HG03571 (cell line): ENCODE measurements around the gene AFM.

ENCODE experiments used
- ATAC-seq: cut with Tn5 transposase; IDR thresholded peaks from one replicate; pipeline ENCODE4 v1.9.1; 2021; ENCODE audit not compliant: unreplicated experiment

Gene AFM

GRCh38 chr4:73481358-73481757 lies at the start of gene AFM:
Gene AFM (plus strand): TSS chr4:73481745. CDS start chr4:73481776, 31 bp downstream.
- ATAC-seq, result no peak

DNA sequence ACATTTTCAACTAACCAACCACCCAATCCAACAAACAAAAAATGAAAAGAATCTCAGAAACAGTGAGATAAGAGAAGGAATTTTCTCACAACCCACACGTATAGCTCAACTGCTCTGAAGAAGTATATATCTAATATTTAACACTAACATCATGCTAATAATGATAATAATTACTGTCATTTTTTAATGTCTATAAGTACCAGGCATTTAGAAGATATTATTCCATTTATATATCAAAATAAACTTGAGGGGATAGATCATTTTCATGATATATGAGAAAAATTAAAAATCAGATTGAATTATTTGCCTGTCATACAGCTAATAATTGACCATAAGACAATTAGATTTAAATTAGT lies 49.8 kb upstream of the AFM start:
- no peak for ATAC-seq

GRCh38 chr4:73432169-73433000 lies 49.2 kb upstream of the AFM start:
- ATAC-seq, result no peak

DNA sequence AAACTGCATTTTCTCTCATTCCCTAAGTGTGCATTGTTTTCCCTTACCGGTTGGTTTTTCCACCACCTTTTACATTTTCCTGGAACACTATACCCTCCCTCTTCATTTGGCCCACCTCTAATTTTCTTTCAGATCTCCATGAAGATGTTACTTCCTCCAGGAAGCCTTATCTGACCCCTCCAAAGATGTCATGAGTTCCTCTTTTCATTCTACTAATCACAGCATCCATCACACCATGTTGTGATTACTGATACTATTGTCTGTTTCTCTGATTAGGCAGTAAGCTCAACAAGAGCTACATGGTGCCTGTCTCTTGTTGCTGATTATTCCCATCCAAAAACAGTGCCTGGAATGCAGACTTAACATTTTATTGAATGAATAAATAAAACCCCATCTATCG lies 48.4 kb upstream of the AFM start:
- no peak for ATAC-seq

GRCh38 chr4:73434311-73434710 lies 47.2 kb upstream of the AFM start:
- no peak for ATAC-seq

GRCh38 chr4:73435984-73436383 lies 45.6 kb upstream of the AFM start, which contains the start of gene AFP:
Gene AFP (plus strand): TSS chr4:73436221. CDS start chr4:73436263, 42 bp downstream.
- ATAC-seq, result no peak

GRCh38 chr4:73436674-73437557 lies 44.6 kb upstream of the AFM start:
- ATAC-seq, result no peak

GRCh38 chr4:73437558-73437956 lies 44.0 kb upstream of the AFM start:
- ATAC-seq, result no peak

GRCh38 chr4:73438048-73438447 lies 43.5 kb upstream of the AFM start:
- ATAC-seq, result no peak

DNA sequence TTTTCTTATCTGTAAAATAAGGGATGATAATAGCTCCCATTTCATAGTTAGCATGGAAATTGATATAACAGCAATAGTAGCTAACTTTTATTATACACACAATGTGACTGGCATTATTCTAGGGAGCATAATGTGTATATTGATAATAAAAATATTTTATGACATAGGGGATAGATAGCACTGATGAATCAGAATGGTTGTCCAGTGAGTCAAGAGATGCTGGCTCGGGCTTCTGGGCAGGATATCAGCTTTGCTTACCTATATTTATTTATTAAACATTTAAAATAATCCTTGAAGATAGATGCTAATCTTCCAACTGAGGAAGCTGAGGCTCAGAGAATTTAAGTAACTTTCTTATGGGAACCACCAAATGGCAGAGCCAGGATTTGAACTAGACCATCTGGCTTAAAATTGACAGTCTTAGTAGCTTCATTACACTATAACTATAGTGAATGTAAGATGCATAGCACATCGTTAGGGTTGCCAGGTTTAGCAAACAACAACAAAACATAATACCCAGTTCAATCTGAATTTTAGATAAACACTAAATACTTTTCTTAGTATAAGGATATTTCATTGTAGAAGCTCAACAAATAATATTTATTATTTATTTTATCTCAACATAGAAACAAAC lies 42.8 kb upstream of the AFM start:
- ATAC-seq, result no peak

- ATAC-seq, result no peak
Measured at GRCh38 chr4:73439445-73439844, 42.1 kb upstream of the AFM start.

DNA sequence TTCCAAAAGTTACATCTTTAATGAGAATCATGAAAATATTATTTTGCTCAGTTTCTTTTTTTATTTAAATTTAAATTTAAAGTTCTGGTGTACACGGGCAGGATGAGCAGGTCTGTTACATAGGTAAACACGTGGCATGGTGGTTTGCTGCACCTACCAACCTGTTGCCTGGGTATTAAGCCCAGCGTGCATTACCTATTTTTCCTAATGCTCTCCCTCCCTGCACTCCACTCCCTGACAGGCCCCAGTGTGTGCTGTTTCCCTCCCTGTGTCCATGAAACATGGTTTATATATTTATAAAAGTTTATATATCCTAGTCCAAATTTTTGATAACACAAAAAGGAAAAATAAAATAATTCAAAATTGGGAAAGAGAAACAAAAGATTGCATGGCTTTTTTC lies 41.6 kb upstream of the AFM start:
- no peak for ATAC-seq

DNA sequence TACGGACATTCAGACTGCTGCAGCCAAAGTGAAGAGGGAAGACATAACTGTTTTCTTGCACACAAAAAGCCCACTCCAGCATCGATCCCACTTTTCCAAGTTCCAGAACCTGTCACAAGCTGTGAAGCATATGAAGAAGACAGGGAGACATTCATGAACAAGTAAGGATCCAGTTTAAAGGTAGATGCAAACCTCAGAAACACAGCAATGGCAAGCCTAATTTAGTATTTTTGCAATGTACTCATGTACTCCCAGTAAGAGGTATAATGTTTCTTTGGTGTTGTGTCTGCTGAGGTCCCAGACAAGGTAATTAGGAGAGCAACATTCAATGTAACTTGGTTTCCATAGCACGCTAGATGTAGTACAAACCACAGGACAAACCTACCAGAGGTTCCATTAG lies 40.9 kb upstream of the AFM start:
- ATAC-seq, result no peak

- no peak for ATAC-seq
Measured at GRCh38 chr4:73442275-73442674, 39.3 kb upstream of the AFM start.

DNA sequence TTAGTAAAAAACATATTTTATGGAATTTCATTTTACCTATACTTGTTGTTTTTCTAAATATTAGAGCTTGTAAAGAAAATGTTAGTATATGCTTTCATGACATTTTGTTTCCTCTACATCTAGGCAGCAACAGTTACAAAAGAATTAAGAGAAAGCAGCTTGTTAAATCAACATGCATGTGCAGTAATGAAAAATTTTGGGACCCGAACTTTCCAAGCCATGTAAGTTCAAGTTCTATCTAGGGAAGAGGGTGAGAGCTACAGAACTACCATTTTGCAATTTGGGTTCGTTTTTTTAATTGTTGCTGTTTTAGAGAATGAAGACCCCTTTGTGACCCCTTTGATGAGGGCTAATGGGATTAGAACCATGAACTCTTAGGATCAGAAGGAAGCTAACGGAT lies 38.3 kb upstream of the AFM start:
- no peak for ATAC-seq

GRCh38 chr4:73445383-73446335 lies 35.9 kb upstream of the AFM start:
- ATAC-seq, result no peak

DNA sequence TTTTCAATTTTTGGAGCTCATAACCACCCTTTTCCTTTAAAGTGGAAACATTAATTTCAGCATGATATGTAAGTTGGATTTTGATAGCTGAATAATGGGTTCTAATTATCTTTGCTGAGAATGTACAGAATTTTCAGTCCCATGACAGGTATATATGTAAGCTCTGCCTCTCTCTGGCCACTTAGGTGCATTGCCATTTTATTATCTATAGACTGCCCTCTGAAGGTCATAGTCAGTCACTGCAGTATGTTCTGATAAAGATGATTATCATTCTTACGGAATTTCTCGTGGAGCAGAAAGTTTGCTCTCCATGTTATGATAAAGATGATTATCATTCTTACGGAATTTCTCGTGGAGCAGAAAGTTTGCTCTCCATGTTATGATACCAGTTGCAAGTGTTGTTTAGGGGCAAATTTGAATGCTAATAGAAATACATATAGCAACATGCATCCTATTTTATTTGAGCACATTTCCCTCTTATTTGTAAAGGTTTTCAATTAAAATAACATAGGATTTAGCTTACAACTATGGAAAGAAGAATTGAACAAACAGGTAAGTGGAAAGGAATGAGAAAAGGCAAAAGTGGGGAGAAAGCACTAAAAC lies 35.1 kb upstream of the AFM start:
- peak; percentile 98 for ATAC-seq

GRCh38 chr4:73447671-73448070 lies 33.9 kb upstream of the AFM start:
- no peak for ATAC-seq

DNA sequence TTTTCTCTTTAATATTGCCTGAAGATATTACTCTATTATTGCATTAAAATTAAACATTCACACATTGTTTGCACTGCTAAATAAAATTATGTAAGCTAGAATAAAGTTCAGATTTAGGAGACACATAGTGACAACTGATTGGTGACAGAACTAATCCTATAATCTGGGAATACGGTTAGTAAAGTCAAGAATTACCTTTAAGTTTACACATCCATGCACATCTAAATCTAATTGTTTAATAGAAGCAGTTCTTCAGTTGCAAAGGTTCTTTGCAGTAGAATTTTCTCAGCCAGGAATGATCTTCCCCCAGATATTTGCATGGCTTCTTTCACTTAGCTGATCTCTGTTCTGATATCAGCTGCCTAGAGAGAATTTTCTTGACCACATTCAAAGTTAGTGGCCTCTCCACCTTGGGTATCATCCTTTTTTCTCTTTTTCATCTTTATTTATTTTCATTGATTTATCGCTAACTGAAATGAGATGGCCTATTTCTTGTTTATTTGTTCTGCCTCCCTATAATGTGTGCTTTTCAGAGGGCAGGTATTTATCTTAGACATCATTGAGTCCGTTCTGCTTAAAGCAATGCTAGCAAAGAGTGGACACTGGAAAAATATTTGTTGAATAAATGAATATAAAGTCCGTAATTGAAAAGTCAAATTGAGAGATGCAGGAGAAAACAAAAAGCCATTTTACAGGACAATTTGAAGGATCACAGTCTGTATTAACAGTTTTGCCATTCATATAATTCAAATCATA lies 32.9 kb upstream of the AFM start:
- ATAC-seq, result no peak
